Anterior cingulate cortex (tissue), 58 donors: ENCODE results near the gene CFAP410.
A peak's percentile ranks its signal among the peaks of the same experiment; 100 is the strongest.

Experiments
- DNase-seq, 58 donors: peaks; one replicate each; lab custom pipeline; 2025; lab: John Stamatoyannopoulos, UW

CFAP410 gene

GRCh38 chr21:44333509-44334328 lies 5.5 kb downstream of the CFAP410 start:
- no peak for DNase-seq

DNA sequence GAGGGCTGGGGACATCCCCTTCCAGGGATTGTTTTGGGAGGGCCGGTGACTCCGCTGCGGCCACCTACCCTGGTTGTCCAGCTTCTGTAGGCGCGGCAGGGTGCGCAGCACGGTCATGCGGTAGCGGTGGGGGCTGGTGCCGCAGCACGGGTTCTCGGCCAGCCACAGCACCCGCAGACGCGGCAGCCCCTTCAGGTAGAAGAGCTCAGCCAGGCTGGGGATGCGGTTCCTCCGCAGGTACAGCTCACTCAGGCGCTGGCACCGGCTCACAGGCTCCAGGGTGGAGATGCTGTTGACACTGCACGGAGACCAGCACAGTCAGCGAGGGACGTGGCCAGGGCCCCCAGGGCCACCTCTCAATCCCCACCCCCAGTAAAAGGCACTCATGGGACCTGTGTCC lies 6.2 kb downstream of the CFAP410 start:
- no peak for DNase-seq

DNA sequence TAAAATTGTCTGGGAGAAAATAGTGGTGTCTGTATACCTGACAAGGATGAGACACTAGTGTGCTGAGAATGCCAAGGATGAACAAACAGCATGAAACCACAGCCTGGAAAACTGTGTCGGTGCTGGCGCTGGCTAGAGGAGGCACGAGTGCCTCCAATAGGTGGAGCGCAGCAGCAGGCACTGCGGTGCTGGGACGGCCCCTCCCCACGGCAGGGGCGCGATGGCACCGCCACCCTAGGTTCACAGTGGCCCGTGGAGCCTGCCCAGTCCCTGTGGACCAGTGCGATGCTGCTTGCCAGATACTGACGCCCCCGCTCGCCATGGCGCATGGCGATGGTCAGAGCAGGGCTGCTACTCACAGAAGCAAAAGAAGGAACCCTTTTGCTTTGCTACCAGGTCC lies 6.8 kb downstream of the CFAP410 start:
- no peak for DNase-seq

DNA sequence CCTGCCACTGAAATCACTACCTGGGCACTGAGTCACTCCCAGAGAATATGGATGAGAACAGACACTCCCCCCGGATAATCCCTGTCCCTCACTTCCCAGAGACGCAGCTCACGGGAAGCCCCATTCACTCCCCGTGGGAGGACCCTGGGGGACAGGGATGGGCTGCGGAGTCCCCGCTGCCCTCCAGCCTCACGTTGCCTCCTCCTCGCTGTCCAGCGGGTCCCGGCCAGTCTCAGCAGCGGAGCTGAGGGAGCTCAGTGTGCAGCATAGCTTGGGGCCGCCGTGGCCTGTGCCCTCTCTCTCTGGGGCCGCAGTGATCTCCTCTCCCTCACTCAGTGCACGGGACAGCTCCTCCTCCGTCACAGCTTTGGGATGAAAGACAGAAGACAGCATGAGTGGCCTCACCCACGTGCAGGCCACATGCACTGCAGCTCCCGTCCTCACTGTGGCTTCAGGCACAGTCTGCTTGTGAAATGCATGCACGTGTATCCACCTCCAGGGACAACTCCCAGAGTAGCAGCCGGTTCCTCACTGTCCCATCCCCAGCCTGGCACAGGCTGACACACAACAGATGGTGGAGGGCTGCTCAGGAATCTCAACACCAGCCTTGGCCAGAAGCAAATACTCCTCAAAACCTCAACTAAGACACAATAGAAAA lies 7.4 kb downstream of the CFAP410 start:
- peak in 11 of 58 donors; percentile 19 to 63 (median 37) for DNase-seq

DNA sequence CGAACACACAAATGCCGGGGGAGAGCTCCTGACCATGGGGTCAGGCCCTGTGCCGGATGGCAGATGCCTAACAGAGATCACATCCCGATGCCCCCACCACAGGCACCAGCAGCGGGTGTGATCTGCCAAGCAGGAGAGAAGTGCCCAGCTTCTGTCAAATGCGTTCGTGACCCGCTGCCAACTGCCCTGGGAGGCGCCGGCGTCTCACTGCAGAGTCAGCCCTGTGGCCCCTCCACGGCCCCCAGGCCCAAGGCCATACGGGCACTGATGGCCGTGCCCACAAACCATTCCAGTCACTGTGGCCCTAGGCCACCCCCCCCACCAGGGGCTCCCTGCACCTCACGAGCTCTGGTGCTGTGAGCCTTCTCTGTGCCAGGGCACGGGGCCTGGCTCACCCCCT lies 8.0 kb downstream of the CFAP410 start:
- no peak for DNase-seq

- DNase-seq = no peak
These were observed 8.5 kb downstream of the CFAP410 start for GRCh38 chr21:44330698-44331097.

DNA sequence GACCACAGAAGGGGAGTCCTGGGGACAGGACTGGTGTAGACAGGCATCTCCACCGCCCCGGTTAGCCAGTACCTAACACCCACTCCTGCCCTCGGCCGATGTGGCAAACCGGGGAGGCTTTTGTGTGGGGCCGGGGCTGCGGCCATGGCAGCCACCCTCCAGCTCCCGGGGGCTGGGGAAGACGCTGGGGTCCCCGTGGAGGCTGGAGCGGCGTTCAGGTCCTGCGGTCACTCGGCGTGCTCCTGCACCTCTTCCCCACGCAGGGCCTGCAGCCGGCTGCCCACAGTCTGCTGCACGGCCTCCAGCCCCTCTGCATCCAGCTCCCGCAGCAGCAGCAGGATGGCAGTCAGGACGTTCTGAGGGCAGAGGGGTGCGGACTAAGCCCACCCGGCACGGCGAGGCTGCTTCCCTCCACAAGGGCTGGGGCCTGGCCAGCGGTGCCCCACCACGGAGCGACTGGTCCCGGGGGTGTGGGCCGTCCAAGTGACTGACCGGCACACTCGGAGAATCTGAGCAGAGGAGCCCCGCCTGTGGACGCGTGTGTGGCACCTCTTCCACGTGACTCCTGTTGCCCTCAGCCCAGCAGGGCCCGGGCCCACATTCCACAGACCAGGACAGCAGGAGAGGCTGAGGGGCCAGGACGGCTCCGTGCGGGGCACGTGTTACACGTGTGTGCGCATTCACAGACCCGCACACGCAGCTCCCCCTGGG lies 9.1 kb downstream of the CFAP410 start:
- DNase-seq = no peak

GRCh38 chr21:44329086-44329889 lies 9.9 kb downstream of the CFAP410 start:
- DNase-seq = peak in 15 of 58 donors; percentile 15 to 53 (median 35)

DNA sequence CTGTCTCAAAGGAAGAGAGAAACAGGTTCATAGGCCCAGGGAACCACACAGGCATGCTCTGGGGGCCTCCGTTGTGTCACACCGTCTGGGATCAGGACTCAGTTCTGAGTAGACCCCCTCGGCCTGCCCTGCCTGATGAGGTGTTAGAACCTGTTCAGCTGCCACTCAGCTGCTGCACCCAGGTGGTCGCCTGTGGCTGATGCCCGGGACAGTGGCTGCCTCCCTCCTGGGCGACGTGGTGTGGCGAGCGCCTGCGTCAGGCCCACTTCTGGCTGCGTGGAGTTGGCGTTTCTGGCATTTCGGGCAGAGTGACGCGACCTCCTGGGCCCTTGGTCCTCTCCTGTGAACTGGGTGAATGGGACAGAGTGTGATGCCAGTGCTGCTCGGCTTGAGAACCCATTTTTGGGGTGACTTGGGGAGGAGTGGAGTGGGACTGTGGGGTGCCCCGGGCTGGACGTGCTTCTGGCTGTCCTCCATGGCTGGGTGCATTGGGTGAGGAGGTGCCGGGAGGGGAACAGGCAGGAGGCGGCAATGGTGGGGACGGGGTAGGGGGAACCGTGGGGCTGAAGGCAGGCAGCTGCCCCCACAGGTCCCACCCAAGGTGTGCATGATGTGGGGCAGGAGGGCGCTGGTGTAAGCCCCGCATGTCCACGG lies 10.8 kb downstream of the CFAP410 start:
- no peak for DNase-seq

DNA sequence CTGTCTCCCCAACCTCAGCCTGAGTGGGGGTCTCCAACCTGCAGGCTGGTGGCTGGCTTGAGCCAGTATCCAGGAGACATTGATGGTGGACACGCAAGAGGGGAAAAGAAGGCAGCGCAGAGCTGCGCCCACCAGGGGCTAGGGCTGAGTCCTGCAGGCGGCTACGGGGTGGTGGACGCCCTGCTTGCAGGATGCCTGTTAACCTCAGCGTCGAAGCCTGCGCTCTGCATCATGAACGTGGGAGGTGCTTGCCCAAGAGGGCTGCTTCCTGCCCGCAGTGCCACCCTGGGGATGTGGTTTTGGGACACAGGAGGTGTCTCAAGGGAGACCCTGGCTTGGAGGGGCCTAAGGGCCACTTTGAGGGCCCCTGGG lies 11.6 kb downstream of the CFAP410 start:
- DNase-seq = no peak

- DNase-seq = peak in 2 of 58 donors; percentile 2 to 28
These were observed 12.2 kb downstream of the CFAP410 start for GRCh38 chr21:44326716-44327602.

DNA sequence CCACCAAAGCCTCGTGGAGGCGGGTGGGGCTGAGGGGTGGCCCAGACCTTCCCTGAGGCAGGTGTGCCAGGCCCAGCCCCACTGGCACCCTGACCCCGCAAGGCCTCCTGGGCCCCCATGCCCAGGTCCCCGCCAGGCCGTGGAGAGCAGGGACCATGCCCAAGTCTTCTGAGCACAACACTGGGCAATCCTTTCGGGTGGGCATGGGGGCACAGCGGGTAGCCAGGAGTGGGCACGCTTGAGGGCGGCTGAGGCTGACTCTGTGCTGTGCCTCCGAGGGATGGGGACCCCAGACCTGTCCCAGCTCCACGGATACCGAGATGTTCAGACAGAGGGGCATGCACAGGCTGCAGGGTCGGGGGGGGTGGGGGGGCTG lies 12.9 kb downstream of the CFAP410 start:
- DNase-seq = no peak

DNA sequence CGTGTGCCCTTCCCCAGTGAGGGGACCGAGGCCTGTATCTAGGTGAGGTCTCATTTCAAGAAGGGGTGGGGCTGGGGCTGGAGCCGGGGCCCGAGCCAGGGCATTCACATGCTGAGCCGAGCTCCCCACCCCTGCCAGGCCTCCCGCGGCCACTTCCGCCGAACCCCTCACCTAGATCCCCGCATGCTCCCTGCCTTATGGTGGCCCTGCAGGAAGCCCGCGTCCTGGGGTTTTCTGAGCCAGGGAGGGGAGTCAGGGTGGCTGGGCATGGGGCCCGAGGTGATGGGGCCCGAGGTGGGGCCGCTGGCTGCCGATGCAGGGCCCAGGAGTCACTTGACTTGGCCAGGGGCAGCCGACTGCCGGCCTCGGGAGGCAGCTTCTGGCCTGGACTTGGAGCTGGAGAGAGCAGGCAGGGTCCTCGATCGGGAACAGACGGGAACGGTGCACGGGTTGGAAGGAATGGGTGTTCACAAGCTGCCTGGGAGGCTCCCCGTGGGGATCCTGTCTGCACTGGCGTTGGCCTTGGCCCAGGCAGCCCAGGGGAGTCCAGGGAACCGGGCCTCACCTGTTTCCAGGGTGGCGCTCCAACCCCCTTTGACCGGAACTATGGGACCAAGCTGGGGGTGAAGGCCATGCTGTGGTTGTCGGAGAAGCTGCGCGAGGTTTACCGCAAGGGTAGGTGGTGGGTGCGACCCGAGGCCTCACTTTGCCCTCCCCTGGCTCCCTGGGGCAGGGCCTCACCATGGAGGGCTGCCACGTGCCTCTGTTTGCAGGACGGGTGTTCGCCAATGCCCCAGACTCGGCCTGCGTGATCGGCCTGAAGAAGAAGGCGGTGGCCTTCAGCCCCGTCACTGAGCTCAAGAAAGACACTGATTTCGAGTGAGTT lies 13.6 kb downstream of the CFAP410 start:
- no peak for DNase-seq

DNA sequence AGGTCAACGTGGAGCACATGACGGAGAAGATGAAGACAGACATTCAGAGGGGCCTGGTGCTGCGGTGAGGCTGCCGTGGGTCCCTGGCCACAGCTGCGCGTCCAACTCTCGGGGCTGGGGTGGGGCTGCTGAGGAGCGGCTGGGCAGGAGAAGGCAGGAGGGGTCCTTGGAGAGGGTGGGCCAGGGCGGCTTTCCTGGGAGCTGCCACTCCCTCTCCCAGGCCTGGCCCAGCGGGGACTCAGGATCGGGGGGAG lies 14.4 kb downstream of the CFAP410 start:
- no peak for DNase-seq

- no peak for DNase-seq
These were observed 14.9 kb downstream of the CFAP410 start for GRCh38 chr21:44324106-44324853.

DNA sequence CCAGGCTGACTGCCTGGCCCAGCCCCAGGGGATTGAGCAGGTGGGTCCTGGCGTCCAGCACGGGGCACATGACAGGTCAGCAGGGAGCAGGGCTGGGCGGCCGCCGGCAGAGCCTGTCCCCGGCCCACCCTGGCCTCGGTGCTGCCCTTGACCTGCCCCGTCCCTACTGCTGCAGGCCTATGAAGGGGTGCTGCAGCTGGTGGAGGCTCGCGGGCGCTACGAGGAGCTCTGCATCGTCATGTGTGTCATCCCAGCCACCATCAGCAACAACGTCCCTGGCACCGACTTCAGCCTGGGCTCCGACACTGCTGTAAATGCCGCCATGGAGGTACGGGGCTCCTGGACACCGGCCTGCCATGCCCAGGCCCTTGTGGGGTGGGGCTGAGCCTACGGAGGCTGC lies 15.6 kb downstream of the CFAP410 start:
- DNase-seq = no peak

GRCh38 chr21:44322621-44323325 lies 16.4 kb downstream of the CFAP410 start:
- peak in 3 of 58 donors; percentile 33 to 35 (median 33) for DNase-seq
